ENCODE measurements around the gene SEMA3D.

The SEMA3D gene

DNA sequence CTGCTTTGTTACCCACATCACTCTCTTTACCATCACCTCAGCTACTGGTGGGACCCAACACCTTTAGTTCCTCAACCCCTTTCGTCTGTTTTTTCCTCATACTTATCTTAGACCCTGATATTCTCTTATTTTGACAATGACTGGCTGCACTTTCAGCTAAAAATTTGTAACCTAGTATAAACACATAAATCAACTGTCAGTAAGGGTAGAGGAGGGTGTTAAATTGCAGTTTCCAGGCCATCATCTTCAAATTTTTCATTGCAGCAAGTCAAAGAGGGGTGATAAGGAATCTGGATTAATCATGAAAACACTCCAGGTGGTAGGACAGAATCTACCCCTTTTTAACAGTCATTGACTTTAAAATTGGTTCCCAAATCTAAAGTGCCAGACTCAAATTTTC lies 27.9 kb downstream of the SEMA3D start:
- no peak overlapping the region for H3K4me3 ChIP-seq (ENCODE audit: low read depth, low read length)
- TF ChIP-seq, protein P1, sequence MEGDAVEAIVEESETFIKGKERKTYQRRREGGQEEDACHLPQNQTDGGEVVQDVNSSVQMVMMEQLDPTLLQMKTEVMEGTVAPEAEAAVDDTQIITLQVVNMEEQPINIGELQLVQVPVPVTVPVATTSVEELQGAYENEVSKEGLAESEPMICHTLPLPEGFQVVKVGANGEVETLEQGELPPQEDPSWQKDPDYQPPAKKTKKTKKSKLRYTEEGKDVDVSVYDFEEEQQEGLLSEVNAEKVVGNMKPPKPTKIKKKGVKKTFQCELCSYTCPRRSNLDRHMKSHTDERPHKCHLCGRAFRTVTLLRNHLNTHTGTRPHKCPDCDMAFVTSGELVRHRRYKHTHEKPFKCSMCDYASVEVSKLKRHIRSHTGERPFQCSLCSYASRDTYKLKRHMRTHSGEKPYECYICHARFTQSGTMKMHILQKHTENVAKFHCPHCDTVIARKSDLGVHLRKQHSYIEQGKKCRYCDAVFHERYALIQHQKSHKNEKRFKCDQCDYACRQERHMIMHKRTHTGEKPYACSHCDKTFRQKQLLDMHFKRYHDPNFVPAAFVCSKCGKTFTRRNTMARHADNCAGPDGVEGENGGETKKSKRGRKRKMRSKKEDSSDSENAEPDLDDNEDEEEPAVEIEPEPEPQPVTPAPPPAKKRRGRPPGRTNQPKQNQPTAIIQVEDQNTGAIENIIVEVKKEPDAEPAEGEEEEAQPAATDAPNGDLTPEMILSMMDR (IDR thresholded peaks at IDR 0.05; ENCODE audit: borderline replicate concordance, insufficient read depth, low read depth, low read length) = no peak

DNA sequence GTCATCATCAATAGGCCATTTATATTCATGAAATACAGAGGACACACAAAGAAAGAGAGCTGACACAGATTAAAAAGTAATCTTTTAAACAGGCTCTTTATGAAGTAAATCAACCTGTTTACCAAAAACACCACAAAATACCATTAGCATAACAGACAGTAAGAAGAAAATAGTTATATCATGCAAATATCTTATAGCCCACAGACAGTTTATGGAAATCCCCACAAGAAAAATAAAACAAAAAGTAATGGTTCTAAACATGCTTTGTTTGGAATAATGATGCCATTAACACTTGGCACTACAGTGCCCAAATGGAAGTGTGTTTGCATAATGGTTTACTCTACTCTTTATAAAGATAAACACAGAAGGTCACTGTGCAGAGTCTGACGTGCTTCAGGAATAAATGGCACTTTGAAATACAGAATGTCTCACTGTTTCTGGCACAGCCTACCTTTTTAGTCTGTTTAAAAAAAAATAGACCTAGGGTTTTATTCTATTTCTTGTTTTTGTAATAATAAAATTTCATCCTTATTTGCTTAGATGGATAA lies 30.1 kb downstream of the SEMA3D start:
- no peak overlapping the region for H3K4me3 ChIP-seq (ENCODE audit: low read depth, low read length)
- TF ChIP-seq, protein P1 (IDR thresholded peaks at IDR 0.05; ENCODE audit: borderline replicate concordance, insufficient read depth, low read depth, low read length) = no peak

DNA sequence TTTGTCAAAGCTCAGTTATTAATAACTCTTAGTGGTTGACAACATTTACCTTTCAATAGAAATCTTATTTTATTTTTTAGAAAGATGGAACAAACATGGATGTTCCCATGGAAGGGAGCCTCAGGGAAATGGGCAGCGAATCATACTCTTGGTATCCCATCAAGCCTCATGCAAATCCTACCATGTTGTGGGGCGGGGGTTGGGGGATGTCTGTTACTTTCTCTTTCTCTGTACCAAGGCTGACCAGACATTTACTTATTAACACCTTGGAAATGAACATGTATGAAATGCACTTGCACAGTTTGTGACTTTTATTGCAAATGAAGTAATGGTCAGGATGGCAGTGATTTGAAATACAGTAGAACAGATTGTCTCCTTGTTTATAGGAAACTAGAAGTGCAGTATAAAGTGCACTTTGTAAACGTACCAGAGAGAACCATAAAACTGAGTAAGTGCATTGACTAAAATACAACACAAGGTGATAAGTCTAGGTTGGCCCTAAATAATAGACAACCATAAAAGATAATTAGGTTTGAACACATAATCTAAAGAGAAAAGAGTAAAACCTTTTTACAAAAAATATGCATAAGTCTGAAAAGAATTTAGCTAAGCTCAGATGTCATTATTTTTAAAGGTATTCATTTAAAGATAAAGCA lies 32.4 kb downstream of the SEMA3D start:
- H3K4me3 ChIP-seq (ENCODE audit: low read depth, low read length) = no peak overlapping the region
- TF ChIP-seq, protein P1 (IDR thresholded peaks at IDR 0.05; ENCODE audit: borderline replicate concordance, insufficient read depth, low read depth, low read length) = no peak

GRCh38 chr7:85153715-85154114 lies 33.1 kb downstream of the SEMA3D start:
- TF ChIP-seq, protein P1 (IDR thresholded peaks at IDR 0.05; ENCODE audit: borderline replicate concordance, insufficient read depth, low read depth, low read length) = no peak
- no peak overlapping the region for H3K4me3 ChIP-seq (ENCODE audit: low read depth, low read length)

DNA sequence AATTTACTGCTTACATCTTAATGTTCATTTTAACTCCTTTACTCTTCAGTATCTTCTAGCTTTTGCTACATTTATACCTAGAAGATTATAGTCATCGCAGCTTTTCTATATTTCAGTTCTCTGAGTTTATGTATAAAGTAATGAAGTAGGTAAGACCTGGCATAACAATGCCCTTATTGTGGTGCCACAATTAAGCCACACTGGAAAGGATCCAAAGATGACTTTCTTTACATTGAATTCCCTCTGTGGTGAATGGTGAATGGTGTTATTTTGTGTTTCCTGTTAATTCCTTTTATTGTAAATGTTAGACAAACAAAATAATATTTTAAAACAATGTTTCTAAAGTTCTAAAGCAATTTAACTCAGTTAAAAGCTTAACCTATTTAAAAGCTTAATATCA lies 36.2 kb downstream of the SEMA3D start:
- TF ChIP-seq, protein P1 (IDR thresholded peaks at IDR 0.05; ENCODE audit: borderline replicate concordance, insufficient read depth, low read depth, low read length) = no peak
- no peak overlapping the region for H3K4me3 ChIP-seq (ENCODE audit: low read depth, low read length)

GRCh38 chr7:85144771-85145170 lies 42.1 kb downstream of the SEMA3D start:
- no peak overlapping the region for H3K4me3 ChIP-seq (ENCODE audit: low read depth, low read length)
- TF ChIP-seq, protein P1 (IDR thresholded peaks at IDR 0.05; ENCODE audit: borderline replicate concordance, insufficient read depth, low read depth, low read length) = no peak

DNA sequence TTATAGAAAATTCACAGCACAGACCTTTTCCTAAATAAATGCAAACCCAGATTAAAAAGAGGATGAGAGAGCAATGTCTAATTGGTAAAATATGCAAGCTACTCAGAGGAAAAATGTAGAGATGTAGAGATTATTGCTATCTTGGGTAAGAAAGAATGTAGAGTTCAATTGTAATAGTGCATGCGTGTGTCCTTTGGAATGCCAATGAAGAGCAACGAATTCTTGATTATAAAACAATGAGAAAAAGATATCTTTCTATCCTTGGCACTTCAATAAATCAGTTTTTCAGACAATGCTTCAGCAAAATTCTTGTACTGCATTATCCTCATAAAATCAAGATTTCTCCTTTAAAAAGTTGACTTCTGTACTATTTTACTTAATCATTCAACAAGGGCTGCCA lies 50.9 kb downstream of the SEMA3D start:
- TF ChIP-seq, protein P1 (IDR thresholded peaks at IDR 0.05; ENCODE audit: borderline replicate concordance, insufficient read depth, low read depth, low read length) = no peak
- H3K4me3 ChIP-seq (ENCODE audit: low read depth, low read length) = no peak overlapping the region

Data from GM12875 (cell line).